A549 treated with GW870086 at 1 μM for 4 hours (cell line): ENCODE data around the gene TPPP. TPM values are rescaled to one million over a fixed set of nuclear protein-coding genes. Genes with fewer than 3 reads are reported as not detected.

Experiments used
- total RNA-seq: library from RNA; stranded (reverse); fragments of 200-300 nt; extraction: Qiagen RNA extraction; gene quantifications from 5 replicates; pipeline ENCODE4 v1.2.3, GENCODE V29; 2022; ENCODE audit warnings: low read depth

Gene TPPP
- 4.6 to 6.9 TPM (median 5.6 TPM) in 5 replicates for total RNA-seq

DNA sequence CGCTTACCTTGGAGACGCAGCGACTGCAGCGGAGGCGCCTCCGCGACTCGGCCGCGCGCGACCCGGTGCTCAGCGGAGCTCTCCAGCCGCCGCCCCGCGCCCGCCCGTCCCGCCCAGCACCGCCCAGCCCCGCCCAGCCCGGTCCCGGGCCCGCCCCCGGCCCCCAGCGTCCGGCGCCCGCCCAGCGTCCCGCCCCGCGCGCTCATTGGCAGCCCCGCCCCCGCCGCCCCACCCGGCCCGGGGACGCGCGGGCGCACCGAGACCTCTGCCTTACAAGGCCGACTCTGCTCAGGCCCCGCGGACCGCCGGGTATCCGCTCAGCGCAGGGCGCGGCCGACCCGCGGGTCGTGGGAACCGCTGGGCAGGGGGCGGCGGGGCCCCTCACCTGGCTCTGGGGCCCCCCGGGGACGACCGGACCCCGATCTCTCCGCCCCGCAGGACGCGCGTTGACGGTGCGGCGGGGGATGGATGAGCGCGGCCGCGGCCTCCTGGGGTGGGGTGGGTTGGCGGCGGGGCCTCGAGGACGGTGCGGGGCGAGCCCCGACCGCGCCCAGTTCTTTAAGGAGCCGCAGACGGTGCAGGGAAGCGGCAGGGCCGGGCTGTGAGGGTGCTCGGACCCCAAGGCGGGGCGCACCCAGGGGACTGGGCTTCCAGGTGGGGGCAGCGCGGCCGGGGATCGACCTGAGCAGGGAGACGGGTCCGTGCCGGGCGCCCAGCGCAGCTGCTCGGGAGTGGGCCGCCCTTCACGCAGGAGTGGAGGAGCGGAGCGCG, at the start of gene TPPP:
TPPP (minus strand) TSS at position 82 of the 771 bp plus-strand sequence. CDS start 15,292 bp downstream, outside the sequence.

DNA sequence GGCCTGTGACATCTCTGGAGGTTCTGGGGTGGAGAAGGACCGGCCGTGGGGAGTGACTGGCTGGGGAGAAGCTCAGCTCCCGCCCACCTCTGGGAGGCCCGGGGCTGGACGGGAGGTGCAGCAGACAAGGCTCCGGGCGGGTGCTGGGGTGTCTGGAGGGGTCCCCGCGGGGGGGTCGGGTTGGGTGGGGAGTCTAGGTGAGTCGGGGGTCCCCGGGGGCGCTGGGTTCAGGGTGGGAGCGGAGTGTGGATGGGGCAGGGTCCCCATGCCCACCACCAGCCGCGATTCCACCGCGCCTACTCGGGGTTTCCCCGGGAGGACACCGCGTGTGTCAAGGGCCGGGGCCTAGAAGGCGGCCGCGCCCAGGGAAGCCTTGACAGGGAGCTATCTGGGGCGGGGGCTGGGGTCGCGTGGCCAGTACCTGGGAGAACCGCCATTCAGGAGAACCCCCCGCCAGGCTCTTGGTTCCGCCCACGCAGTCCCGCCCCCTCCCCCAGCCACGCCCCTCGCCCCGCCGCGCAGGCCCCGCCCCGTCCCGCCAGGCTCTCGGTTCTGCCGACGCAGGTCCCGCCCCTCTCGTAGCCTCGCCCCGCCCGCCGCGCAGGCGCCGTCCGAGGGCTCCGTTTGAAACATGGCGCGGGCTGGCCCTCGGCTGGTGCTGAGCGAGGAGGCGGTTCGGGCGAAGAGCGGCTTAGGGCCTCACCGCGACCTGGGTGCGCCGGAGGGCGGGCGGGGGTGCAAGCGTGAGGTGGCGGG, 81.2 kb downstream of the TPPP start, which contains the start of gene CEP72:
CEP72 (plus strand) TSS at position 610 of the 756 bp plus-strand sequence; CDS start at position 632, 22 bp downstream.

Other genes starting within 250 kb of the TPPP start
- gene SLC9A3, start 168.9 kb downstream of the TPPP start, total RNA-seq, result 1.7 to 2.5 TPM (median 2.0 TPM) in 5 replicates
- gene CEP72, start 81.0 kb downstream of the TPPP start, total RNA-seq, result 8.5 to 11.1 TPM (median 10.8 TPM) in 5 replicates
- gene ZDHHC11B, start 91.4 kb upstream of the TPPP start, total RNA-seq, result 1.0 to 1.6 TPM (median 1.3 TPM) in 5 replicates
- 12.3 to 21.6 TPM (median 17.7 TPM) in 5 replicates for gene ZDHHC11, start 157.6 kb upstream of the TPPP start, total RNA-seq
- gene BRD9, start 199.4 kb upstream of the TPPP start, total RNA-seq, result 33.9 to 43.3 TPM (median 40.3 TPM) in 5 replicates
- 63.4 to 76.4 TPM (median 71.0 TPM) in 5 replicates for gene TRIP13, start 199.5 kb upstream of the TPPP start, total RNA-seq